ENCODE measurements around the gene MYO16.

Gene MYO16

DNA sequence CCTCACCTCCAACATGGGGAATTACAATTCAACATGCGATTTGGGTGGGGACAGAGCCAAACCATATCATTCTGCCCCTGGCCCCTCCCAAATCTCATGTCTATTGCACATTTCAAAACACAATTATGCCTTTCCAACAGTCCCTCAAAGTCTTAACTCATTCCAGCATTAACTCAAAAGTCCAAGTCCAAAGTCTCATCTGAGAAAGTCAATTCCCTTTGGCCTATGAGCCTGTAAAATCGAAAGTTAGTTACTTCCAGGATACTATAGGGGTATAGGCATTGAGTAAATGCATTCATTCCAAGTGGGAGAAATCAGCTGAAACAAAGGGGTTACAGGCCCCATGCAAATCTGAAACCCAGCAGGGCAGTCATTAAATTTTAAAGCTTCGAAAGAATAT lies 598.8 kb downstream of the MYO16 start:
- H3K36me3 ChIP-seq = no peaks in the 10 kb centered on the region

GRCh38 chr13:109231888-109232287 lies 602.5 kb downstream of the MYO16 start:
- no peaks in the 10 kb centered on the region for H4K20me1 ChIP-seq
- H3K36me3 ChIP-seq = no peaks in the 10 kb centered on the region
- no peak for TF ChIP-seq Cebpa-rat (IDR thresholded peaks at IDR 0.05)
- H3K27ac ChIP-seq = no peak overlapping the region
- no peak overlapping the region for H3K9ac ChIP-seq
- no peaks in the 10 kb centered on the region for H3K4me1 ChIP-seq
- H3K4me2 ChIP-seq = no peak overlapping the region
- H3K9me3 ChIP-seq = peaks cover 19% of the 10 kb centered on the region
- H3K27me3 ChIP-seq = no peaks in the 10 kb centered on the region
- no peak overlapping the region for H3K4me3 ChIP-seq

More for the DNA sequence above, 598.8 kb downstream of the MYO16 start:
- Histone ChIP-seq H3K27ac (no peak overlapping the region), H3K4me1 (no peaks in the 10 kb centered on the region), H3K4me2 (no peak overlapping the region), H3K9me3 (peaks cover 35% of the 10 kb centered on the region), H3K4me3 (no peak overlapping the region), H3K27me3 (no peaks in the 10 kb centered on the region), H4K20me1 (no peaks in the 10 kb centered on the region), H3K9ac (no peak overlapping the region)
- no peak for TF ChIP-seq Cebpa-rat (IDR thresholded peaks at IDR 0.05)

DNA sequence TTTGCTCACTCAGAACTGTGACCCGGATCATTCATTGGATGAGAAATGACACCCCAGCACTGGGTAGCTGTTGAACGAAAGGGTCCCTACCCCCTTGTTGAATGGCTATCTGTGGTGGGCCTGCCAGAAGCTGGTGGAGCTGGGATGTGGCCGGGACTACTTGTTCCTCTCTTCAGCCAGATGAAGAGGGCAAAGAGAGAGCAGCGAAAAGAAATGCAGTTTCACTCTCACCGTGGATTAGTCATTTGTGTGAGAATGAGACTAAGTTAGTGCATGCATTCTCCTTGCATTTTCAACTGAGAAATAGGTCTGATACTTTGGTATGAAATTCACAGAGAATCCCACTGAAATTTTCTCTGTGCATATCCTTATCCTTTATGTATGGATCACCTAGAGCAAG lies 603.9 kb downstream of the MYO16 start:
- Histone ChIP-seq H3K9ac (no peak overlapping the region), H3K4me2 (no peak overlapping the region), H3K9me3 (peaks cover 19% of the 10 kb centered on the region), H3K27ac (no peak overlapping the region), H4K20me1 (no peaks in the 10 kb centered on the region), H3K4me1 (no peaks in the 10 kb centered on the region), H3K36me3 (no peaks in the 10 kb centered on the region), H3K4me3 (no peak overlapping the region), H3K27me3 (no peaks in the 10 kb centered on the region)
- no peak for TF ChIP-seq Cebpa-rat (IDR thresholded peaks at IDR 0.05)

- Histone ChIP-seq H3K4me3 (no peak overlapping the region), H3K9ac (no peak overlapping the region), H3K9me3 (no peaks in the 10 kb centered on the region), H3K36me3 (no peaks in the 10 kb centered on the region), H3K27me3 (no peaks in the 10 kb centered on the region), H3K4me2 (no peak overlapping the region), H3K4me1 (no peaks in the 10 kb centered on the region), H4K20me1 (no peaks in the 10 kb centered on the region), H3K27ac (no peak overlapping the region)
- TF ChIP-seq Cebpa-rat (IDR thresholded peaks at IDR 0.05) = no peak
These were observed 606.5 kb downstream of the MYO16 start for GRCh38 chr13:109235901-109236300.

DNA sequence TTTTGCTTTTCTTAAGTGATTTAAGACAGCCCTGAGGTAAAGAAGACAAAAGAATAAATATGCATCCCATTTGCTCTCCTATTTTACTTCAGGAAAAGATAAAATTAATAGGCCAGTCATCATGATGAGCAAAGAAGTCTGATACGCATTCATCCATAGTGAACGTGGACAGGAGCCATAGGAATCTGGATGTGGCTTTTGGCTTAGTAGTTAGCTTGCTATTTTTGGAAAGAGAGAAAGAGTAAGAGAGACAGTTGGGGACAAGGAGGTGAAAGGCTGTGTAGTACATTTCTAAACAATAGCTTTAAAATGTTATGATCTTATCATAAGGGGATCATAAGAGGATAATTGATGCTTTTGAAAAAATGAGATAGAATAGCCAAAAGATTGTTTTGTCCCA lies 611.7 kb downstream of the MYO16 start:
- Histone ChIP-seq H3K36me3 (no peaks in the 10 kb centered on the region), H4K20me1 (no peaks in the 10 kb centered on the region), H3K4me1 (peaks cover 6% of the 10 kb centered on the region; the same call in 1 of the 2 replicates), H3K9ac (no peak overlapping the region), H3K4me3 (no peak overlapping the region), H3K27ac (no peak overlapping the region), H3K27me3 (no peaks in the 10 kb centered on the region), H3K4me2 (no peak overlapping the region), H3K9me3 (peaks cover 15% of the 10 kb centered on the region; the same call in 1 of the 2 replicates)
- TF ChIP-seq Cebpa-rat (IDR thresholded peaks at IDR 0.05) = no peak

- TF ChIP-seq Cebpa-rat (IDR thresholded peaks at IDR 0.05) = no peak
- no peak overlapping the region for H3K9ac ChIP-seq
These were observed 614.0 kb downstream of the MYO16 start for GRCh38 chr13:109243311-109243951.

DNA sequence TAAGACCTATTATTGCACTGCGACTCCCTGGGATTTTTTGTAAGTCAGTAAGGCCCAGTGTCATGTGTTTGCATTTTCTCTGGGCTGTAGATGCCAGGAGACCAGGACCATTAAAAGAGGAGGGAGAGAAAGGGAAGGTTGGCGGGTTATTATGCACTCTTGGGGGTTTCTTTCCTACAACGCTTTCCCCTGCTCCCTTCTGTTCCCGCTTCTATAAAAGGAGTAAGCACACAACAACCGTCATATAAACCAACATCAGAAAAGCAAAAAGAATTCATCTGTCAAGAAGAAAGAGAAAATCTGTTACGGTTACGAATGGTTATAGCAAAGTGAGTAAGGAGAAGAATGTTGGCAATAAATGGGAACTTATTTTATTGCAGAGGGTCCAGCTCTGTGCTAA lies 615.2 kb downstream of the MYO16 start:
- TF ChIP-seq Cebpa-rat (IDR thresholded peaks at IDR 0.05) = no peak
- Histone ChIP-seq H3K9ac (no peak overlapping the region), H3K27me3 (no peaks in the 10 kb centered on the region), H3K4me1 (peaks cover 6% of the 10 kb centered on the region; the same call in 1 of the 2 replicates), H3K4me2 (no peak overlapping the region), H3K4me3 (no peak overlapping the region), H3K27ac (no peak overlapping the region), H3K36me3 (no peaks in the 10 kb centered on the region), H3K9me3 (peaks cover 24% of the 10 kb centered on the region; the same call in 1 of the 2 replicates), H4K20me1 (no peaks in the 10 kb centered on the region)

More at GRCh38 chr13:109243311-109243951, 614.0 kb downstream of the MYO16 start:
- H3K4me3 ChIP-seq = no peak overlapping the region
- H3K36me3 ChIP-seq = no peaks in the 10 kb centered on the region
- peaks cover 6% of the 10 kb centered on the region; the same call in 1 of the 2 replicates for H3K4me1 ChIP-seq
- no peak overlapping the region for H3K27ac ChIP-seq
- H3K9me3 ChIP-seq = peaks cover 22% of the 10 kb centered on the region; the same call in 1 of the 2 replicates
- no peaks in the 10 kb centered on the region for H4K20me1 ChIP-seq
- no peak overlapping the region for H3K4me2 ChIP-seq
- H3K27me3 ChIP-seq = no peaks in the 10 kb centered on the region

- H3K4me3 ChIP-seq = no peak overlapping the region
- no peaks in the 10 kb centered on the region for H3K27me3 ChIP-seq
- H3K4me2 ChIP-seq = no peak overlapping the region
- no peaks in the 10 kb centered on the region for H3K36me3 ChIP-seq
- TF ChIP-seq Cebpa-rat (IDR thresholded peaks at IDR 0.05) = no peak
- H3K9me3 ChIP-seq = peaks cover 24% of the 10 kb centered on the region; the same call in 1 of the 2 replicates
- H4K20me1 ChIP-seq = no peaks in the 10 kb centered on the region
- no peak overlapping the region for H3K9ac ChIP-seq
- peaks cover 6% of the 10 kb centered on the region; the same call in 1 of the 2 replicates for H3K4me1 ChIP-seq
- H3K27ac ChIP-seq = no peak overlapping the region
These were observed 616.6 kb downstream of the MYO16 start for GRCh38 chr13:109246001-109246400.

DNA sequence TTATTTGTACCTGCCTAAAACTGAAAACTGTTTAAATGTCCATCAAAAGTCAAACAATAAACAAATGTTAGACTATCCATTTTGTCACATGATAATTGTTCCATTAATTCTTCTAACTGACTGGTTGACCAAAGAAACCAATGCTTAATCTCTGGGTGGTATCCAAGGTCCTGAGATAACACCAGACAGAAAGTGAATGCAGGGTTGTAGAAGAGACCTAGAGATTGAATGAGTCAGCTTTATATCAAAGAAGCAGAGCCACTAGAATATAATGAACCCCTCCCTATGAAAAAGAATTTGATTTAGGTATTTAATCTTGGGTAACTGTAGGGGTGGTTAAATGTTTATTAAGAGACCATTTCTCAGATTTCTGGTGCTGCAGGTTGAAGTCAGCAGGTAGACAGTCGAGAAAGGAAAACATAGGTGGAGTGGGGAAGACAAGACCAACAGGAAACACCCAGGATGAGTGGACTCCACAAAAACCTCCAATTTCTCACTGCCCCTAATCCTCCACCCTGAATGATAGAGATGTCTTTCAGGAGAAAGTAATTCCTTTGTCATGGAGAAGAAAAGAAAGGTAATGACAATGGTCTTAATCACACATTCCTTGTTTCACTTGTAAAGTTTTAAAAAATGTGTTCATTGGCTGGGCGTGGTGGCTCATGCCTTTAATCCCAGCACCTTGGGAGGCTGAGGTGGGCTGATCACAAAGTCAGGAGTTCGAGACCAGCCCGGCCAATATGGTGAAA lies 620.5 kb downstream of the MYO16 start:
- Histone ChIP-seq H3K27me3 (no peaks in the 10 kb centered on the region), H3K27ac (no peak overlapping the region), H3K4me1 (peaks cover 1% of the 10 kb centered on the region; the same call in 1 of the 2 replicates), H3K36me3 (no peaks in the 10 kb centered on the region), H3K9me3 (peaks cover 10% of the 10 kb centered on the region; the same call in 1 of the 2 replicates), H3K9ac (no peak overlapping the region), H3K4me3 (no peak overlapping the region), H3K4me2 (no peak overlapping the region), H4K20me1 (no peaks in the 10 kb centered on the region)
- TF ChIP-seq Cebpa-rat (IDR thresholded peaks at IDR 0.05) = no peak

DNA sequence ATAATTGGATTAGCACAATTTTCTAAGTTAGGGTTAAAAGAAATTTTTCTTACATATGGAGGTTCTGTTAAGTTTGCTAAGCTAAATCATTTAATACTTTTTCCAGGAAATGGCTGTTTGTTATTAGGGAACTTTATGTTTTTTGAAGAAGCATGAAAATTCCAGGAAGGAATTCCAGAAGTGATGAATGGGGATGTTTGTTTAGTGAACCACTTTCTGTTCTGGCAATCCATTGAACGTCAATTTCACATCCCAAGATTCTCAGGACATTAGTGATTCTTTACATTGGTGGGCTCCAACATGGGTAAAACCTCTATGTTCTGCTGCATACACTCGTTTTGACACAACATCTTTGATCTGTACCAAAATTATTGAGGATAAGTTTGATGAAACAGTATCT lies 622.5 kb downstream of the MYO16 start:
- no peak for TF ChIP-seq Cebpa-rat (IDR thresholded peaks at IDR 0.05)
- Histone ChIP-seq H4K20me1 (no peaks in the 10 kb centered on the region), H3K4me2 (no peak overlapping the region), H3K9ac (no peak overlapping the region), H3K9me3 (peaks cover 10% of the 10 kb centered on the region; the same call in 1 of the 2 replicates), H3K27ac (no peak overlapping the region), H3K27me3 (no peaks in the 10 kb centered on the region), H3K36me3 (no peaks in the 10 kb centered on the region), H3K4me3 (no peak overlapping the region), H3K4me1 (peaks cover 8% of the 10 kb centered on the region; the same call in 1 of the 2 replicates)
